IPS-18c (cell line): ENCODE measurements around the gene NHLH1.

Experiments used
- H3K4me3 ChIP-seq: 2 replicates; pipeline ENCODE4 v1.7.0; 2013; ENCODE audit warnings: low read depth, mild to moderate bottlenecking, low read length, moderate library complexity; ENCODE audit not compliant: insufficient read depth
- H3K9me3 ChIP-seq: one replicate; pipeline ENCODE4 v1.6.1; 2013; ENCODE audit warnings: mild to moderate bottlenecking, low read length, moderate library complexity; ENCODE audit not compliant: control insufficient read depth, insufficient read depth

NHLH1 gene

GRCh38 chr1:160353223-160353622 is 13.6 kb upstream of the NHLH1 start:
- H3K4me3 ChIP-seq: no peak overlapping the region
- no peaks in the 10 kb centered on the region for H3K9me3 ChIP-seq

- H3K9me3 ChIP-seq: no peaks in the 10 kb centered on the region
- H3K4me3 ChIP-seq: no peak overlapping the region
Observed at GRCh38 chr1:160354388-160354985, 12.4 kb upstream of the NHLH1 start.

- no peak overlapping the region for H3K4me3 ChIP-seq
Observed at GRCh38 chr1:160357286-160358002, 9.4 kb upstream of the NHLH1 start.

GRCh38 chr1:160358073-160358472 is 8.8 kb upstream of the NHLH1 start:
- Histone ChIP-seq H3K4me3 (no peak overlapping the region), H3K9me3 (no peaks in the 10 kb centered on the region)

More at GRCh38 chr1:160357286-160358002, 9.4 kb upstream of the NHLH1 start:
- H3K9me3 ChIP-seq: no peaks in the 10 kb centered on the region

- Histone ChIP-seq H3K4me3 (no peak overlapping the region), H3K9me3 (no peaks in the 10 kb centered on the region)
Observed at GRCh38 chr1:160359559-160360226, 7.2 kb upstream of the NHLH1 start.

- Histone ChIP-seq H3K9me3 (no peaks in the 10 kb centered on the region), H3K4me3 (no peak overlapping the region)
Observed at GRCh38 chr1:160360227-160360695, 6.6 kb upstream of the NHLH1 start.

- H3K4me3 ChIP-seq: no peak overlapping the region
- no peaks in the 10 kb centered on the region for H3K9me3 ChIP-seq
Observed at GRCh38 chr1:160361199-160361598, 5.7 kb upstream of the NHLH1 start.

GRCh38 chr1:160361814-160362167 is 5.1 kb upstream of the NHLH1 start:
- H3K9me3 ChIP-seq: no peaks in the 10 kb centered on the region
- no peak overlapping the region; the same call in 1 of the 2 replicates for H3K4me3 ChIP-seq

- Histone ChIP-seq H3K4me3 (no peak overlapping the region), H3K9me3 (no peaks in the 10 kb centered on the region)
Observed at GRCh38 chr1:160362168-160362957, 4.5 kb upstream of the NHLH1 start.

GRCh38 chr1:160363010-160363409 is 3.9 kb upstream of the NHLH1 start:
- no peaks in the 10 kb centered on the region for H3K9me3 ChIP-seq
- H3K4me3 ChIP-seq: no peak overlapping the region

GRCh38 chr1:160363951-160364735 is 2.7 kb upstream of the NHLH1 start:
- Histone ChIP-seq H3K9me3 (no peaks in the 10 kb centered on the region), H3K4me3 (no peak overlapping the region)

GRCh38 chr1:160365325-160365724 is 1.5 kb upstream of the NHLH1 start:
- Histone ChIP-seq H3K4me3 (no peak overlapping the region), H3K9me3 (peaks cover 1% of the 10 kb centered on the region)

- peaks cover 2% of the 10 kb centered on the region for H3K9me3 ChIP-seq
- H3K4me3 ChIP-seq: no peak overlapping the region
Observed at GRCh38 chr1:160367516-160367900, 637 bp downstream of the NHLH1 start.

- Histone ChIP-seq H3K9me3 (peaks cover 2% of the 10 kb centered on the region), H3K4me3 (no peak overlapping the region)
Observed at GRCh38 chr1:160367934-160368923, 1.4 kb downstream of the NHLH1 start.

GRCh38 chr1:160369087-160369486 is 2.2 kb downstream of the NHLH1 start:
- H3K4me3 ChIP-seq: no peak overlapping the region
- peaks cover 2% of the 10 kb centered on the region for H3K9me3 ChIP-seq
